CD14-positive monocyte (primary cell): Measurements from ENCODE around the gene ONECUT3. TPM values are rescaled to one million over a fixed set of nuclear protein-coding genes. Genes with fewer than 3 reads are reported as not detected.

Source experiments
- DNase-seq, 3 donors: peaks; one replicate each; pipeline ENCODE4 v3.0.0-alpha.2; 2011 to 2022
- H2AFZ ChIP-seq: 2 replicates; pipeline ENCODE4 v1.6.0; 2012; ENCODE audit warnings: mild to moderate bottlenecking, low read depth, low read length, inconsistent platforms; ENCODE audit not compliant: insufficient read depth, poor library complexity, severe bottlenecking
- H3K27ac ChIP-seq, 2 donors: 1 replicate in 1 of 2; 2 replicates in 1 of 2; pipeline ENCODE4 v1.5.1; 2012 to 2013; ENCODE audit warnings: low read length in 2 of 2, control low read depth in 1 of 2, inconsistent platforms in 1 of 2, low read depth in 1 of 2, mild to moderate bottlenecking in 1 of 2
- H3K27me3 ChIP-seq, 2 donors: one replicate each; pipeline versions ENCODE4 v1.6.0 to v1.6.1; 2011 to 2013; ENCODE audit warnings: low read length in 2 of 2; ENCODE audit not compliant: control insufficient read depth in 2 of 2, insufficient read depth in 2 of 2
- H3K36me3 ChIP-seq, 2 donors: replicated peaks in 1 of 2; 1 replicate in 1 of 2; 2 replicates in 1 of 2; pipeline versions ENCODE4 v1.5.1 to v1.6.1; 2012 to 2013; ENCODE audit warnings: low read length in 2 of 2, control low read depth in 1 of 2, inconsistent platforms in 1 of 2, mild to moderate bottlenecking in 1 of 2; ENCODE audit not compliant: insufficient read depth in 2 of 2, control insufficient read depth in 1 of 2
- H3K4me1 ChIP-seq, 2 donors: 1 replicate in 1 of 2; 2 replicates in 1 of 2; pipeline versions ENCODE4 v1.5.1 to v1.6.1; 2012 to 2013; ENCODE audit warnings: low read length in 2 of 2, control low read depth in 1 of 2, inconsistent platforms in 1 of 2, mild to moderate bottlenecking in 1 of 2, moderate library complexity in 1 of 2; ENCODE audit not compliant: insufficient read depth in 2 of 2, control insufficient read depth in 1 of 2
- H3K4me2 ChIP-seq: replicated peaks from 2 replicates; pipeline ENCODE3; 2012; ENCODE audit warnings: low read length, moderate library complexity, mild to moderate bottlenecking; ENCODE audit not compliant: poor library complexity, severe bottlenecking; ENCODE audit errors: extremely low read depth
- H3K4me3 ChIP-seq, 3 experiments: fragments of 200-600 bp in 1 of 3; sonication (generic) in 1 of 3; replicated peaks in 1 of 3; 1 replicate in 2 of 3; 2 replicates in 1 of 3; pipeline ENCODE4 v1.5.1; 2011 to 2013; ENCODE audit warnings: low read length in 3 of 3, mild to moderate bottlenecking in 3 of 3, control low read depth in 2 of 3, low read depth in 2 of 3, inconsistent platforms in 1 of 3, moderate library complexity in 1 of 3
- H3K79me2 ChIP-seq: 2 replicates; pipeline ENCODE4 v1.6.0; 2012; ENCODE audit warnings: mild to moderate bottlenecking, control low read depth, inconsistent platforms, low read length, moderate library complexity; ENCODE audit not compliant: insufficient read depth
- H3K9ac ChIP-seq: 2 replicates; pipeline ENCODE4 v1.6.0; 2017; ENCODE audit warnings: low read length, mild to moderate bottlenecking; ENCODE audit not compliant: insufficient read depth, poor library complexity, severe bottlenecking
- H3K9me3 ChIP-seq, 2 donors: replicated peaks in 1 of 2; 1 replicate in 1 of 2; 2 replicates in 1 of 2; pipeline versions ENCODE4 v1.5.1 to v1.6.1; 2012 to 2013; ENCODE audit warnings: low read length in 2 of 2, control low read depth in 1 of 2; ENCODE audit not compliant: control insufficient read depth in 1 of 2, insufficient read depth in 1 of 2
- H4K20me1 ChIP-seq: 2 replicates; pipeline ENCODE4 v1.6.0; 2012; ENCODE audit warnings: mild to moderate bottlenecking, low read length, control low read depth, moderate library complexity; ENCODE audit not compliant: insufficient read depth
- H3K27ac Mint-ChIP-seq, 7 donors: one replicate each; pipeline ENCODE4 v1.8.0; 2020; ENCODE audit warnings: mild to moderate bottlenecking in 7 of 7, mixed read lengths in 7 of 7, moderate library complexity in 6 of 7, inconsistent platforms in 2 of 7
- H3K27me3 Mint-ChIP-seq, 3 donors: one replicate each; pipeline ENCODE4 v1.8.0; 2021 to 2022; ENCODE audit warnings: low read depth in 3 of 3, mild to moderate bottlenecking in 3 of 3, mixed read lengths in 3 of 3, moderate library complexity in 3 of 3, inconsistent platforms in 1 of 3
- H3K36me3 Mint-ChIP-seq, 2 donors: one replicate each; pipeline ENCODE4 v1.8.0; 2020; ENCODE audit warnings: mixed read lengths in 2 of 2, inconsistent platforms in 1 of 2, mild to moderate bottlenecking in 1 of 2
- H3K4me1 Mint-ChIP-seq: one replicate; pipeline ENCODE4 v1.8.0; 2020; ENCODE audit warnings: mild to moderate bottlenecking, mixed read lengths
- H3K4me3 Mint-ChIP-seq, 2 donors: one replicate each; pipeline ENCODE4 v1.8.0; 2020; ENCODE audit warnings: mild to moderate bottlenecking in 2 of 2, mixed read lengths in 2 of 2, moderate library complexity in 1 of 2
- H3K9me3 Mint-ChIP-seq, 7 donors: one replicate each; pipeline ENCODE4 v1.8.0; 2020 to 2022; ENCODE audit warnings: mixed read lengths in 7 of 7, mild to moderate bottlenecking in 6 of 7, moderate library complexity in 6 of 7, inconsistent platforms in 2 of 7
- WGBS: methylation state at CpG from one replicate; pipeline ENCODE4 v1.1.5; 2013; ENCODE audit warnings: missing lambda C conversion rate; ENCODE audit not compliant: insufficient coverage; 5-methylcytosine and 5-hydroxymethylcytosine counted together
- intact Hi-C, 2 donors: fragments of 100-400 bp; cut with micrococcal nuclease; formaldehyde crosslinking; loops; one replicate each; pipeline versions ENCODE4 v1.15.0 to v1.15.1; 2023
- polyA plus RNA-seq, 3 donors: library from polyadenylated mRNA; depleted of rRNA in 1 of 3; unstranded in 2 of 3; stranded (reverse) in 1 of 3; fragments of 300-500 nt in 2 of 3; fragments of >200 nt in 1 of 3; fragmentation: Illumina TruSeq in 2 of 3; gene quantifications; 1 replicate in 2 of 3; 2 replicates in 1 of 3; pipeline ENCODE4 v1.2.3, GENCODE V29; 2012 to 2021
- TF ChIP-seq, protein P1 (sequence below): fragments of 200-600 bp; IDR thresholded peaks from one replicate; pipeline ENCODE4 v1.8.0; 2022; ENCODE audit warnings: antibody characterized with exemption, mild to moderate bottlenecking

ONECUT3 gene
- polyA plus RNA-seq, 3 donors = not detected

DNA sequence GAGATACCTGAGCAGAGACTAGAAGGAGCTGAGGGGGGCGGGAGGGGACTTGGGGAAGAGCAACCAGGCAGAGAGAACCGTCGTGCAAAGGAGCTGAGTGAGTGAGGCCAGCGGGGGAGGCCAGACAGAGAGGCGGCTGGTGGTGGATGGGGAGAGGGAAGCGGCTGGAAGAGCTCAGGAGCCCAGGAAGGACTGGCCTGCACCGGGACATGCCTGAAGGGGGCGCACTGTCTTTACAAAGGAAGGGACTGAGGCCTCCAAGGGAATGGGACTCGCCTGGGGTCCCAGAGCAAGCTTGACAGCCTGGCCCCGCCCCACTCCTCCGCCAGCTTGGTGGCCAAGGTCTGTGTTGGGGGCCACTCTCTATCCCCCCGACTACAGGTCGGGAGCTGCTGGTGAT is 14.9 kb downstream of the ONECUT3 start:
- H3K9me3 Mint-ChIP-seq = peaks cover 12 to 40% (median 33%) of the 10 kb centered on the region in 7 donors
- H3K4me1 ChIP-seq = no peaks in the 10 kb centered on the region
- no peak overlapping the region for H3K9ac ChIP-seq
- H4K20me1 ChIP-seq = no peaks in the 10 kb centered on the region
- TF ChIP-seq, protein P1, sequence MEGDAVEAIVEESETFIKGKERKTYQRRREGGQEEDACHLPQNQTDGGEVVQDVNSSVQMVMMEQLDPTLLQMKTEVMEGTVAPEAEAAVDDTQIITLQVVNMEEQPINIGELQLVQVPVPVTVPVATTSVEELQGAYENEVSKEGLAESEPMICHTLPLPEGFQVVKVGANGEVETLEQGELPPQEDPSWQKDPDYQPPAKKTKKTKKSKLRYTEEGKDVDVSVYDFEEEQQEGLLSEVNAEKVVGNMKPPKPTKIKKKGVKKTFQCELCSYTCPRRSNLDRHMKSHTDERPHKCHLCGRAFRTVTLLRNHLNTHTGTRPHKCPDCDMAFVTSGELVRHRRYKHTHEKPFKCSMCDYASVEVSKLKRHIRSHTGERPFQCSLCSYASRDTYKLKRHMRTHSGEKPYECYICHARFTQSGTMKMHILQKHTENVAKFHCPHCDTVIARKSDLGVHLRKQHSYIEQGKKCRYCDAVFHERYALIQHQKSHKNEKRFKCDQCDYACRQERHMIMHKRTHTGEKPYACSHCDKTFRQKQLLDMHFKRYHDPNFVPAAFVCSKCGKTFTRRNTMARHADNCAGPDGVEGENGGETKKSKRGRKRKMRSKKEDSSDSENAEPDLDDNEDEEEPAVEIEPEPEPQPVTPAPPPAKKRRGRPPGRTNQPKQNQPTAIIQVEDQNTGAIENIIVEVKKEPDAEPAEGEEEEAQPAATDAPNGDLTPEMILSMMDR = no peak
- 13% methylated on average over 10 of the region's 13 CpGs for whole genome bisulfite sequencing
- peaks cover 23 to 40% of the 10 kb centered on the region in 2 donors for H3K9me3 ChIP-seq
- no peaks in the 10 kb centered on the region for H3K79me2 ChIP-seq
- intact Hi-C loops = loop anchor here in 1 of 2 donors (5.0 to 10.0 kb wide), 2 partner anchors 143 to 221 kb away; no protein-coding TSS in a partner anchor
- peaks cover 2% of the 10 kb centered on the region for H3K4me1 Mint-ChIP-seq
- no peak overlapping the region for H2AFZ ChIP-seq
- peaks cover 0 to 5% of the 10 kb centered on the region in 2 donors for H3K36me3 Mint-ChIP-seq
- H3K27ac ChIP-seq = no peak overlapping the region
- peak overlapping the region in 1 of 7 donors; percentile 57 for H3K27ac Mint-ChIP-seq
- no peaks in the 10 kb centered on the region for H3K36me3 ChIP-seq
- no peak overlapping the region for H3K4me2 ChIP-seq
- peaks cover 75 to 96% (median 78%) of the 10 kb centered on the region in 3 donors for H3K27me3 Mint-ChIP-seq
- DNase-seq = no peak
- H3K4me3 ChIP-seq = no peak overlapping the region
- H3K4me3 Mint-ChIP-seq = peak overlapping the region in 1 of 2 donors; percentile 48
- H3K27me3 ChIP-seq = peaks cover 31 to 86% of the 10 kb centered on the region in 2 donors

DNA sequence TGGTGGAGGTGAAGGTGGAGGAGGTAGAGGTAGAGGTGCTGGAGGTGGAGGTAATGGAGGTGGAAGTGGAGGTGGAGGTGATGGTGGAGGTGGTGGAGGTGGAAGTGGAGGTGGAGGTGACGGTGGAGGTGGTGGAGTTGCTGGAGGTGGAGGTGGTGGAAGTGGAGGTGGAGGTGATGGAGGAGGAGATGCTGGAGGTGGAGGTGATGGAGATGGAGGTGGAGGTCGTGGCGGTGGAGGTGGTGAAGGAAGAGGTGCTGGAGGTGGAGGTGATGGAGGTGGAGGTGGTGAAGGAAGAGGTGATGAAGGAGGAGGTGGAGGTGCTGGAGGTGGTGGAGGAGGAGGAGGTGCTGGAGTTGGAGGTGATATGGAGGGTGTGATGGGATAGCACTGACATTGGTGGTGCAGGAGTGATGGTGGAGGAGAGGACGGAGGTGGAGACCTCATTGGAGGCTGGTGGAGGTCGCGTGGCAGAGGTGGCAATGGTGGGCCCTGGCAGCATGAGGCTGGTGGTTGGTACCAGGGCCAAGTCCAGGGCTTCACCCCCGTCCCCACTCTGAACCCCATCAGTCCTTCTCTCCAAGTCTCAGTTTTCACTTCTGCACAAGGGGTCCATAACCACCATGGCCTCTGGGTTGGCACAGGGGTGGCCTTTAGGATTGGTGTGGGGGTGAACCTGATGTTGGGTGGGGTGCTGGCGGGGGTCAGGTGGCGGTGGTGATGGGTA is 15.8 kb downstream of the ONECUT3 start:
- H3K4me3 ChIP-seq = no peak overlapping the region
- TF ChIP-seq, protein P1 = no peak
- no peak overlapping the region for H2AFZ ChIP-seq
- H3K79me2 ChIP-seq = no peaks in the 10 kb centered on the region
- Mint-ChIP-seq H3K4me1 (no peaks in the 10 kb centered on the region), H3K4me3 (peak overlapping the region in 1 of 2 donors; percentile 65), H3K27ac (peak overlapping the region in 1 of 7 donors; percentile 57), H3K27me3 (peaks cover 75 to 96% (median 78%) of the 10 kb centered on the region in 3 donors), H3K36me3 (peaks cover 0 to 5% of the 10 kb centered on the region in 2 donors), H3K9me3 (peaks cover 12 to 41% (median 33%) of the 10 kb centered on the region in 7 donors)
- no peak for DNase-seq
- no peak overlapping the region for H3K27ac ChIP-seq
- WGBS = 91% methylated on average over 6 of the region's 9 CpGs
- H3K9me3 ChIP-seq = peaks cover 23 to 34% of the 10 kb centered on the region in 2 donors
- H3K27me3 ChIP-seq = peaks cover 26 to 86% of the 10 kb centered on the region in 2 donors
- H3K4me2 ChIP-seq = no peak overlapping the region
- no peaks in the 10 kb centered on the region for H4K20me1 ChIP-seq
- intact Hi-C loops = loop anchor here in 1 of 2 donors (5.0 to 10.0 kb wide), 2 partner anchors 144 to 222 kb away; no protein-coding TSS in a partner anchor
- no peak overlapping the region for H3K9ac ChIP-seq
- no peaks in the 10 kb centered on the region for H3K4me1 ChIP-seq
- H3K36me3 ChIP-seq = no peaks in the 10 kb centered on the region
